ENCODE measurements around the gene C1QA.

Gene C1QA

GRCh38 chr1:22636353-22636752 is at the start of gene C1QA:
C1QA (plus strand) TSS chr1:22636628; CDS start chr1:22637617, 989 bp downstream.
- H2AFZ ChIP-seq (ENCODE audit: low read length), result no peak within 1 kb of the TSS
- H3K27ac ChIP-seq (ENCODE audit: low read depth, low read length, poor library complexity, severe bottlenecking), result no peak within 1 kb of the TSS
- no peaks in the 10 kb centered on the region for H4K20me1 ChIP-seq (ENCODE audit: insufficient read depth, low read length)
- H3K4me1 ChIP-seq (ENCODE audit: insufficient read depth, low read length, severe bottlenecking), result no peaks in the 10 kb centered on the region
- TF ChIP-seq CTCF (IDR thresholded peaks at IDR 0.05; ENCODE audit: low read length) (no peak), EZH2 (IDR thresholded peaks at IDR 0.05; ENCODE audit: borderline replicate concordance, low read length) (no peak)
- no peaks in the 10 kb centered on the region for H3K9me3 ChIP-seq (ENCODE audit: low read length)
- no peak within 1 kb of the TSS for H3K9ac ChIP-seq (ENCODE audit: low read length)
- no peak within 1 kb of the TSS for H3K4me2 ChIP-seq (ENCODE audit: low read length)
- H3F3A ChIP-seq (ENCODE audit: insufficient read depth, low read length), result no peaks in the 10 kb centered on the region
- no peaks in the 10 kb centered on the region for H3K36me3 ChIP-seq (ENCODE audit: insufficient read depth, low read length)
- H3K27me3 ChIP-seq (ENCODE audit: insufficient read depth, low read length), result no peaks in the 10 kb centered on the region
- no peak within 1 kb of the TSS for H3K4me3 ChIP-seq (ENCODE audit: low read depth, low read length, poor library complexity, severe bottlenecking)
- no peaks in the 10 kb centered on the region for H3K79me2 ChIP-seq (ENCODE audit: insufficient read depth, low read length)
- H3K9me2 ChIP-seq (ENCODE audit: low read depth, low read length), result no peaks in the 10 kb centered on the region

GRCh38 chr1:22587247-22587646 is 49.2 kb upstream of the C1QA start:
- H3F3A ChIP-seq (ENCODE audit: insufficient read depth, low read length), result no peaks in the 10 kb centered on the region
- no peaks in the 10 kb centered on the region for H3K9me2 ChIP-seq (ENCODE audit: low read depth, low read length)
- no peaks in the 10 kb centered on the region for H3K4me1 ChIP-seq (ENCODE audit: insufficient read depth, low read length, severe bottlenecking)
- H3K9me3 ChIP-seq (ENCODE audit: low read length), result no peaks in the 10 kb centered on the region
- H3K27ac ChIP-seq (ENCODE audit: low read depth, low read length, poor library complexity, severe bottlenecking), result no peak overlapping the region
- H3K27me3 ChIP-seq (ENCODE audit: insufficient read depth, low read length), result 0 out of 2 replicates have a peak, but pooled peaks cover 3% of the 10 kb centered on the region
- no peak overlapping the region for H3K9ac ChIP-seq (ENCODE audit: low read length)
- no peak overlapping the region for H2AFZ ChIP-seq (ENCODE audit: low read length)
- H4K20me1 ChIP-seq (ENCODE audit: insufficient read depth, low read length), result no peaks in the 10 kb centered on the region
- no peaks in the 10 kb centered on the region for H3K79me2 ChIP-seq (ENCODE audit: insufficient read depth, low read length)
- no peaks in the 10 kb centered on the region for H3K36me3 ChIP-seq (ENCODE audit: insufficient read depth, low read length)
- H3K4me3 ChIP-seq (ENCODE audit: low read depth, low read length, poor library complexity, severe bottlenecking), result no peak overlapping the region
- no peak overlapping the region for H3K4me2 ChIP-seq (ENCODE audit: low read length)
- no peak for TF ChIP-seq EZH2 (IDR thresholded peaks at IDR 0.05; ENCODE audit: borderline replicate concordance, low read length)
- TF ChIP-seq CTCF (IDR thresholded peaks at IDR 0.05; ENCODE audit: low read length), result no peak

GRCh38 chr1:22588899-22589422 is 47.5 kb upstream of the C1QA start:
- Histone ChIP-seq H3K27me3 (ENCODE audit: insufficient read depth, low read length) (0 out of 2 replicates have a peak, but pooled peaks cover 3% of the 10 kb centered on the region), H3K9me3 (ENCODE audit: low read length) (no peaks in the 10 kb centered on the region), H4K20me1 (ENCODE audit: insufficient read depth, low read length) (no peaks in the 10 kb centered on the region), H3K9me2 (ENCODE audit: low read depth, low read length) (no peaks in the 10 kb centered on the region), H3K9ac (ENCODE audit: low read length) (no peak overlapping the region), H3K4me1 (ENCODE audit: insufficient read depth, low read length, severe bottlenecking) (no peaks in the 10 kb centered on the region), H3F3A (ENCODE audit: insufficient read depth, low read length) (no peaks in the 10 kb centered on the region), H3K36me3 (ENCODE audit: insufficient read depth, low read length) (no peaks in the 10 kb centered on the region), H3K27ac (ENCODE audit: low read depth, low read length, poor library complexity, severe bottlenecking) (no peak overlapping the region), H3K4me3 (ENCODE audit: low read depth, low read length, poor library complexity, severe bottlenecking) (no peak overlapping the region), H3K4me2 (ENCODE audit: low read length) (no peak overlapping the region), H3K79me2 (ENCODE audit: insufficient read depth, low read length) (no peaks in the 10 kb centered on the region), H2AFZ (ENCODE audit: low read length) (no peak overlapping the region)
- TF ChIP-seq EZH2 (IDR thresholded peaks at IDR 0.05; ENCODE audit: borderline replicate concordance, low read length) (no peak), CTCF (IDR thresholded peaks at IDR 0.05; ENCODE audit: low read length) (no peak)
